ENCODE data around the gene SLC48A1.

DNA sequence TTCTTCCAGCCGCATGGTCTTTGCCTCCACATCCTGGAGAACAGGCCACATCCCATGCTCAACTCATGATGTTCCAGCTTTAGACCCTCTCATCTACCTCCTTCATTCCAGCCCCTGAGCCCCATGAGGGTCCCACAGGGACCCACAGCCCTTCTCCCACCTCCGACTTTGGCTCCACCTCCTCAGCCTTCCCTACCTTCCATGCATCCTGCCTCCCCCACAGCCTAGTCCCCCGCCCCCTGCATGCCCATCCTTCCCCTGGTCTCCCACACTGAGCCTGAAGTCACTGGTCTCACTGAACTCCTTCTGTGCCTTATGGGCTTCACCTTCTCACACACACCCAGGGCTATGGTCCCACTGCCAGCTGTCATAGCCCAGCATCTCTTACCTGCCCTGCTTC, 24.1 kb upstream of the SLC48A1 start:
- TF ChIP-seq, protein P1, sequence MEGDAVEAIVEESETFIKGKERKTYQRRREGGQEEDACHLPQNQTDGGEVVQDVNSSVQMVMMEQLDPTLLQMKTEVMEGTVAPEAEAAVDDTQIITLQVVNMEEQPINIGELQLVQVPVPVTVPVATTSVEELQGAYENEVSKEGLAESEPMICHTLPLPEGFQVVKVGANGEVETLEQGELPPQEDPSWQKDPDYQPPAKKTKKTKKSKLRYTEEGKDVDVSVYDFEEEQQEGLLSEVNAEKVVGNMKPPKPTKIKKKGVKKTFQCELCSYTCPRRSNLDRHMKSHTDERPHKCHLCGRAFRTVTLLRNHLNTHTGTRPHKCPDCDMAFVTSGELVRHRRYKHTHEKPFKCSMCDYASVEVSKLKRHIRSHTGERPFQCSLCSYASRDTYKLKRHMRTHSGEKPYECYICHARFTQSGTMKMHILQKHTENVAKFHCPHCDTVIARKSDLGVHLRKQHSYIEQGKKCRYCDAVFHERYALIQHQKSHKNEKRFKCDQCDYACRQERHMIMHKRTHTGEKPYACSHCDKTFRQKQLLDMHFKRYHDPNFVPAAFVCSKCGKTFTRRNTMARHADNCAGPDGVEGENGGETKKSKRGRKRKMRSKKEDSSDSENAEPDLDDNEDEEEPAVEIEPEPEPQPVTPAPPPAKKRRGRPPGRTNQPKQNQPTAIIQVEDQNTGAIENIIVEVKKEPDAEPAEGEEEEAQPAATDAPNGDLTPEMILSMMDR (IDR thresholded peaks at IDR 0.05; ENCODE audit: low read length) = no peak
- TF ChIP-seq EZH2 (IDR thresholded peaks at IDR 0.05; ENCODE audit: borderline replicate concordance, low read length) = no peak

All from OCI-LY1 (cell line).